GM12878 (cell line): Measurements from ENCODE around the gene PUS10. TPM values are rescaled to one million over a fixed set of nuclear protein-coding genes. Genes with fewer than 3 reads are reported as not detected.
A peak's percentile ranks its signal among the peaks of the same experiment; 100 is the strongest.

Experiments
- ATAC-seq: fragments of 200-7000 bp; cut with Tn5 transposase; 3 replicates; pipeline ENCODE4 v1.9.1; 2020; ENCODE audit warnings: mild to moderate bottlenecking, moderate library complexity
- Bru-seq: library from RNA; stranded (reverse); fragments of 400-500 nt; gene quantifications from one replicate; lab custom pipeline; 2021; lab: Mats Ljungman, UMichigan
- BruChase-seq, 2 experiments: library from RNA; stranded (reverse); fragments of 400-500 nt; gene quantifications; one replicate each; lab custom pipeline; 2021; lab: Mats Ljungman, UMichigan
- BruUV-seq: library from RNA; stranded (reverse); fragments of 400-500 nt; replicated peaks from 2 replicates; lab custom pipeline; 2021; lab: Mats Ljungman, UMichigan
- CTCF ChIA-PET: fragments of 300-600 bp; sonication (Branson Sonifier 250); formaldehyde crosslinking; extraction: SDS; loops from one replicate; lab custom pipeline; 2021; ENCODE audit warnings: inconsistent platforms; lab: Yijun Ruan, JAX
- POLR2A ChIA-PET: fragments of 350-600 bp; formaldehyde crosslinking; extraction: SDS; loops from one replicate; lab custom pipeline; 2021; ENCODE audit warnings: inconsistent platforms; lab: Charles Lee
- RAD21 ChIA-PET: fragments of 300-600 bp; sonication (Branson Sonifier 250); formaldehyde crosslinking; loops from one replicate; lab custom pipeline; 2023; ENCODE audit warnings: antibody characterized with exemption; ENCODE audit not compliant: unreplicated experiment; lab: Charles Lee
- SMC1A ChIA-PET: fragments of 300-600 bp; sonication (Branson Sonifier 250); formaldehyde crosslinking; loops from one replicate; lab custom pipeline; 2023; ENCODE audit not compliant: unreplicated experiment, uncharacterized antibody; lab: Charles Lee
- DNase-seq: peaks from one replicate; pipeline ENCODE4 v3.0.0-alpha.2; 2011; ENCODE audit warnings: low read depth, low spot score
- FAIRE-seq: peaks from 3 replicates; lab custom pipeline; 2011; peaks lifted over from hg19 to GRCh38; lab: Jason Lieb, UNC
- H2AFZ ChIP-seq: 2 replicates; pipeline ENCODE4 v1.6.0; 2011; ENCODE audit warnings: low read depth, low read length, control low read depth; ENCODE audit not compliant: control insufficient read depth
- H3K27ac ChIP-seq: 2 replicates; pipeline ENCODE4 v1.5.1; 2011; ENCODE audit warnings: control low read depth; ENCODE audit not compliant: control insufficient read depth, insufficient read depth
- H3K27me3 ChIP-seq, 2 experiments: replicated peaks in 1 of 2; 2 replicates each; pipeline versions ENCODE4 v1.6.0 to v1.6.1; 2011; ENCODE audit warnings: low read length in 1 of 2; ENCODE audit not compliant: control insufficient read depth in 2 of 2, insufficient read depth in 2 of 2
- H3K36me3 ChIP-seq, 2 experiments: 2 replicates each; pipeline ENCODE4 v1.5.1; 2011; ENCODE audit warnings: low read length in 1 of 2; ENCODE audit not compliant: control insufficient read depth in 2 of 2, insufficient read depth in 2 of 2
- H3K4me1 ChIP-seq: 2 replicates; pipeline ENCODE4 v1.6.1; 2011; ENCODE audit warnings: mild to moderate bottlenecking, low read length, moderate library complexity, mixed read lengths; ENCODE audit not compliant: control insufficient read depth, insufficient read depth
- H3K4me2 ChIP-seq: 2 replicates; pipeline ENCODE4 v1.6.0; 2011; ENCODE audit warnings: control low read depth; ENCODE audit not compliant: control insufficient read depth, insufficient read depth
- H3K4me3 ChIP-seq: fragments of 200-600 bp; sonication (generic); 2 replicates; pipeline ENCODE4 v1.5.1; 2016
- H3K79me2 ChIP-seq: 2 replicates; pipeline ENCODE4 v1.6.0; 2011; ENCODE audit warnings: low read length; ENCODE audit not compliant: control insufficient read depth, insufficient read depth
- H3K9ac ChIP-seq: 2 replicates; pipeline ENCODE4 v1.8.0; 2011; ENCODE audit warnings: low read length, control low read depth, mixed read lengths; ENCODE audit not compliant: control insufficient read depth, insufficient read depth
- H3K9me3 ChIP-seq: replicated peaks from 3 replicates; pipeline ENCODE4 v1.5.1; 2011; ENCODE audit warnings: mild to moderate bottlenecking, low read length; ENCODE audit not compliant: control insufficient read depth, insufficient read depth
- H4K20me1 ChIP-seq: 2 replicates; pipeline ENCODE4 v1.6.0; 2011; ENCODE audit not compliant: control insufficient read depth, insufficient read depth
- CBX3 ChIP-seq: fragments of 200-600 bp; sonication (generic); IDR thresholded peaks from 2 replicates; pipeline ENCODE4 v1.6.1; 2016; ENCODE audit warnings: low read depth, borderline replicate concordance
- CHD2 ChIP-seq: IDR thresholded peaks from 2 replicates; pipeline ENCODE4 v1.6.1; 2011; ENCODE audit warnings: low read depth, low read length, improper control_type of control experiment, borderline replicate concordance
- GATAD2B ChIP-seq: fragments of 450-650 bp; conservative IDR thresholded peaks from 2 replicates; pipeline ENCODE4 v1.6.1; 2017; ENCODE audit warnings: low read depth, mild to moderate bottlenecking, moderate library complexity
- HDGF ChIP-seq: fragments of 450-650 bp; IDR thresholded peaks from 2 replicates; pipeline ENCODE4 v1.6.1; 2016; ENCODE audit warnings: antibody characterized with exemption
- IKZF2 ChIP-seq, 2 experiments: fragments of 450-650 bp; IDR thresholded peaks; 2 replicates each; pipeline ENCODE4 v1.6.1; 2017; ENCODE audit warnings: mild to moderate bottlenecking in 2 of 2, moderate library complexity in 2 of 2
- NKRF ChIP-seq: fragments of 450-650 bp; conservative IDR thresholded peaks from 2 replicates; pipeline ENCODE4 v1.6.1; 2017; ENCODE audit warnings: mild to moderate bottlenecking, moderate library complexity
- REST ChIP-seq: IDR thresholded peaks from 2 replicates; pipeline ENCODE4 v1.6.1; 2012; ENCODE audit warnings: mild to moderate bottlenecking, low read depth, low read length
- TARDBP ChIP-seq: IDR thresholded peaks from 2 replicates; pipeline ENCODE4 v1.6.1; 2016; ENCODE audit warnings: borderline replicate concordance
- ZBED1 ChIP-seq: IDR thresholded peaks from 2 replicates; pipeline ENCODE4 v1.6.1; 2016; ENCODE audit warnings: borderline replicate concordance
- ZNF622 ChIP-seq: fragments of 450-650 bp; IDR thresholded peaks from 2 replicates; pipeline ENCODE4 v1.6.1; 2017; ENCODE audit warnings: mild to moderate bottlenecking, inconsistent platforms
- WGBS: methylation state at CpG from one replicate; pipeline ENCODE4 v1.1.6; 2016; ENCODE audit warnings: low lambda C conversion rate; ENCODE audit not compliant: insufficient replicate concordance, insufficient coverage; ENCODE audit errors: missing lambda C conversion rate; 5-methylcytosine and 5-hydroxymethylcytosine counted together
- in situ Hi-C: fragments of 300-500 bp; cut with MboI; formaldehyde crosslinking; loops from 9 replicates; pipeline ENCODE4 v1.14.3; 2018; ENCODE audit warnings: mixed read lengths
- intact Hi-C: fragments of 100-400 bp; cut with micrococcal nuclease; formaldehyde crosslinking; loops from one replicate; pipeline ENCODE4 v1.14.2; 2022; ENCODE audit not compliant: unreplicated experiment
- long read RNA-seq, 2 experiments: library from polyadenylated mRNA; unstranded; transcript quantifications; one replicate each; pipeline ENCODE4 v2.0.0, GENCODE V29; 2019 to 2020
- polyA minus RNA-seq, 3 experiments: library from RNA; depleted of rRNA, polyadenylated mRNA; stranded (reverse); fragments of >200 nt; gene quantifications; 2 replicates each; pipeline ENCODE4 v1.2.3, GENCODE V29; 2011
- polyA plus RNA-seq, 11 experiments: library from polyadenylated mRNA; depleted of rRNA in 4 of 11; unstranded in 6 of 11; stranded (reverse) in 5 of 11; fragments of >200 nt; fragmentation: Nextera tagmentation in 4 of 11; fragmentation: Illumina TruSeq in 1 of 11; extraction: Ambion mirVana in 4 of 11; extraction: Trizol in 1 of 11; gene quantifications; 1 replicate in 1 of 11; 2 replicates in 10 of 11; pipeline versions ENCODE4 v1.2.1 to v1.2.3, GENCODE V29; 2011 to 2016; ENCODE audit warnings: inconsistent platforms in 2 of 11, missing spikeins in 2 of 11, low read depth in 1 of 11
- total RNA-seq, 4 experiments: library from RNA; depleted of rRNA in 3 of 4; stranded (reverse); fragments of >200 nt in 3 of 4; fragmentation: Illumina TruSeq in 1 of 4; extraction: Trizol in 1 of 4; gene quantifications; 2 replicates each; pipeline versions ENCODE4 v1.2.1 to v1.2.3, GENCODE V29; 2013 to 2021
- TF ChIP-seq, protein P1 (sequence below): IDR thresholded peaks from 2 replicates; pipeline ENCODE4 v1.6.1; 2012; ENCODE audit warnings: low read depth, low read length, improper control_type of control experiment

PUS10 gene
- total RNA-seq (2013; cell fraction: nucleolus; rRNA removed): 49.8 and 53.0 TPM in 2 replicates
- total RNA-seq (2014; rRNA removed) (13.4 and 14.8 TPM in 2 replicates), total RNA-seq (2014; rRNA removed; fragmentation: Illumina TruSeq; extraction: Trizol) (17.0 TPM in 2 replicates), total RNA-seq (2021) (11.9 and 12.6 TPM in 2 replicates), polyA plus RNA-seq (2011; rRNA removed) (13.9 and 18.0 TPM in 2 replicates), polyA plus RNA-seq (2014; fragmentation: Illumina TruSeq; extraction: Trizol) (13.3 and 19.9 TPM in 2 replicates), polyA plus RNA-seq (2014; fragmentation: Nextera tagmentation; extraction: Ambion mirVana) (1 to 10 TPM; 9.1 to 9.8 TPM), polyA plus RNA-seq (2014; rRNA removed) (8.4 and 12.8 TPM in 2 replicates), polyA plus RNA-seq (2016; fragmentation: Nextera tagmentation; extraction: Ambion mirVana) (10 to 100 TPM; 12.2 to 14.9 TPM), polyA minus RNA-seq (2011; rRNA and poly(A)+ RNA removed) (9.0 and 9.3 TPM in 2 replicates), Bru-seq, nascent RNA (percentile 61 among the genes with signal in this experiment), BruChase-seq, experiment 1, labeled RNA remaining after a 6-hour chase (percentile 69 among the genes with signal in this experiment), BruChase-seq, experiment 2, labeled RNA remaining after a 2-hour chase (percentile 70 among the genes with signal in this experiment)
- polyA plus RNA-seq (2011; ENCODE audit: low read depth): 4.9 TPM
- 5.5 and 6.2 TPM in 2 replicates for polyA plus RNA-seq (2011; cell fraction: cytosol; rRNA removed)
- 14.1 and 14.9 TPM in 2 replicates for polyA plus RNA-seq (2011; cell fraction: nucleus; rRNA removed)
- 7.6 and 8.2 TPM in 2 replicates for polyA plus RNA-seq (2012)
- polyA minus RNA-seq (2011; cell fraction: cytosol; rRNA and poly(A)+ RNA removed): 2.5 and 4.8 TPM in 2 replicates
- 9.8 and 14.4 TPM in 2 replicates for polyA minus RNA-seq (2011; cell fraction: nucleus; rRNA and poly(A)+ RNA removed)
- long read RNA-seq, experiment 1, partial matches to known transcripts: 0 of 3 reads
- long read RNA-seq, experiment 1, other reads (novel, unspliced or antisense): 3 of 3 reads
- long read RNA-seq, experiment 2, transcript PUS10-203 (18 exons, 1,820 nt): major isoform, 7 of 30 reads
- long read RNA-seq, experiment 2, partial matches to known transcripts: 5 of 30 reads
- long read RNA-seq, experiment 2, other reads (novel, unspliced or antisense): 16 of 30 reads

DNA sequence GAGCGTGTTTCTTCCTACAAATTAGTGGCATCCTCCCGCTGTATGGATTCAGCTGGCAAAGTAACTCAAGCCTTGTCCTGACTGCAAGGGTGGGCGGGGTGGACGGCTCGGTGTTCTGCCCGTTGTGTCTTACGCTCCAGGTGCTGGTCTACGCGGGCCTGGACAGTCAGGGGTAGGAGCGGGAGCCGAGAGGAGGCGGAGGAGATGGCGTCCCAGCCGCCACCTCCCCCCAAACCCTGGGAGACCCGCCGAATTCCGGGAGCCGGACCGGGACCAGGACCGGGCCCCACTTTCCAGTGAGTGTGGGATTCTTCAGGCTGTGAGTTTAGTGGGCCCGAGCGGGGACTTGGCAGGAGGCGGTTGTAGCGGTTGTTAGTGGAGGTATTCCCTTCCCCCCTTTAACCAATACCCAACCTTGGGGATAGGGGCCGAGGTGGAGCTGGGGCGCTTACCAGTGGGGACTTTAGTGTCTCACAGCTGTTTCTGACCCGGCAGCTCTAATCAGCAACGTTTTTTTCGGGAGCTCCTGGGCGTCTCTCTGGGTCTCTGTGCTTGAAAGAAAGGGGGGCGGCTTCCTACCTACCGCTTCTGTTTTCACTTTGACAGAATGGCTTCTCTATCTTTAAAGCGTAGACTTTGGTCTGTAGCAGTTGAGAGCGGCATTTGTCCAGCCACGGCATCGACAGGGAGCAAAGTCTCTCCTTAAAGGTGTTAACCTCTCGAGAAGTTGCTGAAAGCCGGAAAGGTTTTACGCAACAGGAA is at the start of gene PUS10, which contains the start of gene PEX13:
Gene PUS10 (minus strand): TSS at position 700 of the 762 bp plus-strand sequence. CDS start 6,365 bp downstream, outside the sequence.
Gene PEX13 (plus strand): TSS at position 165 of the 762 bp plus-strand sequence. CDS start 40 bp downstream, at position 205.
- no peaks in the 10 kb centered on the region for H4K20me1 ChIP-seq
- TSS peak; percentile 64 for BruUV-seq
- peak; percentile 17 for DNase-seq
- peaks cover 55% of the 10 kb centered on the region for H3K79me2 ChIP-seq
- H3K27me3 ChIP-seq: no peaks in the 10 kb centered on the region
- 1% methylated on average over 39 of the region's 39 CpGs for WGBS
- in situ Hi-C loops (no loop called here), intact Hi-C loops (loop anchor here (1.0 to 5.0 kb wide), 2 partner anchors 50 to 160 kb away; partner anchors contain the start of gene SANBR)
- ATAC-seq: peak; percentile 94
- H3K27ac ChIP-seq: peak within 1 kb of the TSS; percentile 96
- peaks cover 9% of the 10 kb centered on the region; the same call in 2 of the 3 replicates for H3K9me3 ChIP-seq
- no peaks in the 10 kb centered on the region for H3K4me1 ChIP-seq
- FAIRE-seq: peak; percentile 59
- H3K4me2 ChIP-seq: peak within 1 kb of the TSS; percentile 80
- RAD21 ChIA-PET: interaction anchor here (0.5 to 1.5 kb wide), 7 partner anchors 47 to 262 kb away, joined by 3 to 4 read pairs (median 3); partner anchors contain the start of gene PAPOLG
- peak within 1 kb of the TSS; percentile 97 for H2AFZ ChIP-seq
- H3K9ac ChIP-seq: peak within 1 kb of the TSS; percentile 94
- CTCF ChIA-PET: interaction anchor here (0.6 to 2.5 kb wide), 2 partner anchors 12 to 18 kb away, joined by 3 to 9 read pairs; no protein-coding TSS in a partner anchor
- SMC1A ChIA-PET: interaction anchor here (0.9 kb wide), 1 partner anchor 521 kb away, joined by 3 read pairs; no protein-coding TSS in a partner anchor
- peak within 1 kb of the TSS; percentile 97 for H3K4me3 ChIP-seq
- POLR2A ChIA-PET: interaction anchor here (0.9 to 1.3 kb wide), 2 partner anchors 136 to 160 kb away, joined by 3 to 7 read pairs; partner anchors contain the start of gene REL
- H3K36me3 ChIP-seq: peaks cover 0 to 5% of the 10 kb centered on the region in 2 experiments; a peak in 2 of 4 replicates
- TF ChIP-seq TARDBP (0 out of 2 replicates have a peak, but pooled peaks have one; percentile 3), REST (no peak), NKRF (peak; percentile 62; the same call in 1 of the 2 replicates), CHD2 (no peak), IKZF2 (IDR thresholded peaks at IDR 0.05) (peak; percentile 18 to 46; a peak in 2 of 4 replicates), ZBED1 (no peak), CBX3 (no peak), ZNF622 (no peak), HDGF (0 out of 2 replicates have a peak, but pooled peaks have one; percentile 17), GATAD2B (peak; percentile 67)
- TF ChIP-seq, protein P1, sequence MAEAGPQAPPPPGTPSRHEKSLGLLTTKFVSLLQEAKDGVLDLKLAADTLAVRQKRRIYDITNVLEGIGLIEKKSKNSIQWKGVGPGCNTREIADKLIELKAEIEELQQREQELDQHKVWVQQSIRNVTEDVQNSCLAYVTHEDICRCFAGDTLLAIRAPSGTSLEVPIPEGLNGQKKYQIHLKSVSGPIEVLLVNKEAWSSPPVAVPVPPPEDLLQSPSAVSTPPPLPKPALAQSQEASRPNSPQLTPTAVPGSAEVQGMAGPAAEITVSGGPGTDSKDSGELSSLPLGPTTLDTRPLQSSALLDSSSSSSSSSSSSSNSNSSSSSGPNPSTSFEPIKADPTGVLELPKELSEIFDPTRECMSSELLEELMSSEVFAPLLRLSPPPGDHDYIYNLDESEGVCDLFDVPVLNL: no peak; the same call in 1 of the 2 replicates
